ENCODE data around the gene NKAPL. TPM values are rescaled to one million over a fixed set of nuclear protein-coding genes. Genes with fewer than 3 reads are reported as not detected.

NKAPL gene
- total RNA-seq, 1 experiment from 2014 or later = not detected

GRCh38 chr6:28239636-28240035, 19.5 kb upstream of the NKAPL start:
- no peak overlapping the region for H3K4me3 ChIP-seq (replicated peaks in 1 of 2; ENCODE audit: low read depth in 1 of 2, low read length in 2 of 2)
- no peak for DNase-seq (ENCODE audit: low read depth, low spot score)
- ChIA-PET POLR2A (no interaction called here), RAD21 (ENCODE audit: low non-redundant PET in 1 of 2, low total read pairs in 2 of 2, uncharacterized antibody in 2 of 2, unreplicated experiment in 2 of 2) (no interaction called here), CTCF (no interaction called here)
- no peak overlapping the region for H2AFZ ChIP-seq (ENCODE audit: low read depth, low read length, poor library complexity, severe bottlenecking)
- no peak overlapping the region for H3K4me2 ChIP-seq (ENCODE audit: low read length)
- no peaks in the 10 kb centered on the region for H3K79me2 ChIP-seq (ENCODE audit: insufficient read depth, low read length)
- intact Hi-C loops (cut with micrococcal nuclease) = no loop called here
- peaks cover 0 to 4% of the 10 kb centered on the region in 2 experiments; a peak in 1 of 4 replicates for H3K9me3 ChIP-seq (ENCODE audit: control insufficient read depth in 1 of 2, insufficient read depth in 1 of 2, low read depth in 1 of 2, low read length in 2 of 2)
- H3K9ac ChIP-seq (ENCODE audit: low read length) = no peak overlapping the region
- H4K20me1 ChIP-seq (ENCODE audit: insufficient read depth) = no peaks in the 10 kb centered on the region
- no peaks in the 10 kb centered on the region for H3K4me1 ChIP-seq (ENCODE audit: control insufficient read depth in 1 of 2, insufficient read depth in 2 of 2, low read length in 2 of 2)
- no peaks in the 10 kb centered on the region for H3K27me3 ChIP-seq (ENCODE audit: insufficient read depth, low read length)
- H3K27ac ChIP-seq (ENCODE audit: low read depth, low read length) = no peak overlapping the region
- H3K36me3 ChIP-seq (ENCODE audit: control insufficient read depth in 1 of 2, insufficient read depth in 2 of 2, low read length in 2 of 2) = peaks cover 3 to 4% of the 10 kb centered on the region in 2 experiments; a peak in 1 of 4 replicates
- TF ChIP-seq CTCF (IDR thresholded peaks at IDR 0.05 in 2 of 3, conservative IDR thresholded peaks at IDR 0.05 in 1 of 3; ENCODE audit: borderline replicate concordance in 1 of 3, insufficient read depth in 1 of 3, low read depth in 2 of 3, low read length in 2 of 3) (no peak), ZNF274 (IDR thresholded peaks at IDR 0.05; ENCODE audit: low read depth, low read length) (no peak), ATF3 (IDR thresholded peaks at IDR 0.05) (no peak), ZFX (IDR thresholded peaks at IDR 0.05) (no peak), SP1 (IDR thresholded peaks at IDR 0.05; ENCODE audit: low read depth) (no peak), REST (IDR thresholded peaks at IDR 0.05; ENCODE audit: low read depth) (no peak), MAX (IDR thresholded peaks at IDR 0.05) (no peak), EZH2 (IDR thresholded peaks at IDR 0.05) (no peak), FOSL1 (IDR thresholded peaks at IDR 0.05; ENCODE audit: low read depth) (no peak), ZBTB33 (IDR thresholded peaks at IDR 0.05; ENCODE audit: extremely low read depth, insufficient replicate concordance, low read length) (no peak), CEBPB (IDR thresholded peaks at IDR 0.05; ENCODE audit: low read depth) (no peak), YY1 (IDR thresholded peaks at IDR 0.05; ENCODE audit: extremely low read depth, insufficient replicate concordance, low read depth, low read length) (no peak), TCF7L2 (IDR thresholded peaks at IDR 0.05; ENCODE audit: borderline replicate concordance, extremely low read depth, insufficient read depth, insufficient read length) (no peak), SIN3A (IDR thresholded peaks at IDR 0.05; ENCODE audit: low read depth) (no peak), JUND (IDR thresholded peaks at IDR 0.05) (no peak), RAD21 (IDR thresholded peaks at IDR 0.05; ENCODE audit: low read depth) (no peak), ELF1 (IDR thresholded peaks at IDR 0.05; ENCODE audit: borderline replicate concordance, low read depth) (no peak), POLR2AphosphoS5 (IDR thresholded peaks at IDR 0.05; ENCODE audit: low read depth, low read length) (no peak), CBX3 (IDR thresholded peaks at IDR 0.05; ENCODE audit: low read depth) (no peak)
- ATAC-seq = no peak
- H3K9me2 ChIP-seq (ENCODE audit: insufficient read depth) = no peaks in the 10 kb centered on the region
- no TSS peak for BruUV-seq (replicated peaks)

Measured in HCT116 (cell line).